ENCODE data around the gene KCNK4.

The KCNK4 gene

GRCh38 chr11:64342869-64343745, 52.0 kb downstream of the KCNK4 start:
- Mint-ChIP-seq H3K4me3 (no peak overlapping the region), H3K27me3 (no peaks in the 10 kb centered on the region), H3K36me3 (ENCODE audit: low read depth) (peaks cover 16% of the 10 kb centered on the region), H3K4me1 (peaks cover 30% of the 10 kb centered on the region), H3K27ac (no peak overlapping the region), H3K9me3 (no peaks in the 10 kb centered on the region)
- no peak for ATAC-seq
- DNase-seq, result no peak

GRCh38 chr11:64343767-64344559, 52.9 kb downstream of the KCNK4 start:
- no peak overlapping the region for H3K4me3 Mint-ChIP-seq
- ATAC-seq, result no peak
- H3K4me1 Mint-ChIP-seq, result peaks cover 25% of the 10 kb centered on the region
- no peak overlapping the region for H3K27ac Mint-ChIP-seq
- H3K27me3 Mint-ChIP-seq, result no peaks in the 10 kb centered on the region
- H3K9me3 Mint-ChIP-seq, result no peaks in the 10 kb centered on the region
- H3K36me3 Mint-ChIP-seq (ENCODE audit: low read depth), result peaks cover 14% of the 10 kb centered on the region
- no peak for DNase-seq

- no peaks in the 10 kb centered on the region for H3K9me3 Mint-ChIP-seq
- H3K4me1 Mint-ChIP-seq, result peaks cover 17% of the 10 kb centered on the region
- peaks cover 14% of the 10 kb centered on the region for H3K36me3 Mint-ChIP-seq (ENCODE audit: low read depth)
- ATAC-seq (no peak), DNase-seq (no peak)
- no peak overlapping the region for H3K27ac Mint-ChIP-seq
- no peaks in the 10 kb centered on the region for H3K27me3 Mint-ChIP-seq
- H3K4me3 Mint-ChIP-seq, result no peak overlapping the region
These were observed 53.7 kb downstream of the KCNK4 start for GRCh38 chr11:64344787-64345186.

GRCh38 chr11:64347193-64347867, 56.2 kb downstream of the KCNK4 start:
- DNase-seq (no peak), ATAC-seq (no peak)
- H3K36me3 Mint-ChIP-seq (ENCODE audit: low read depth), result peaks cover 14% of the 10 kb centered on the region
- H3K27ac Mint-ChIP-seq, result no peak overlapping the region
- H3K4me1 Mint-ChIP-seq, result peaks cover 2% of the 10 kb centered on the region
- H3K4me3 Mint-ChIP-seq, result no peak overlapping the region
- H3K27me3 Mint-ChIP-seq, result no peaks in the 10 kb centered on the region
- H3K9me3 Mint-ChIP-seq, result no peaks in the 10 kb centered on the region

GRCh38 chr11:64348383-64349024, 57.4 kb downstream of the KCNK4 start:
- Mint-ChIP-seq H3K27ac (no peak overlapping the region), H3K9me3 (no peaks in the 10 kb centered on the region), H3K4me3 (no peak overlapping the region), H3K36me3 (ENCODE audit: low read depth) (peaks cover 14% of the 10 kb centered on the region), H3K27me3 (no peaks in the 10 kb centered on the region), H3K4me1 (no peaks in the 10 kb centered on the region)
- ATAC-seq, result no peak
- DNase-seq, result no peak

GRCh38 chr11:64349025-64349387, 57.9 kb downstream of the KCNK4 start:
- DNase-seq, result no peak
- no peaks in the 10 kb centered on the region for H3K4me1 Mint-ChIP-seq
- no peak overlapping the region for H3K27ac Mint-ChIP-seq
- H3K27me3 Mint-ChIP-seq, result no peaks in the 10 kb centered on the region
- no peak for ATAC-seq
- H3K4me3 Mint-ChIP-seq, result no peak overlapping the region
- H3K9me3 Mint-ChIP-seq, result no peaks in the 10 kb centered on the region
- H3K36me3 Mint-ChIP-seq (ENCODE audit: low read depth), result peaks cover 14% of the 10 kb centered on the region

- no peaks in the 10 kb centered on the region for H3K9me3 Mint-ChIP-seq
- peaks cover 14% of the 10 kb centered on the region for H3K36me3 Mint-ChIP-seq (ENCODE audit: low read depth)
- H3K27ac Mint-ChIP-seq, result no peak overlapping the region
- no peaks in the 10 kb centered on the region for H3K27me3 Mint-ChIP-seq
- DNase-seq (no peak), ATAC-seq (no peak)
- no peaks in the 10 kb centered on the region for H3K4me1 Mint-ChIP-seq
- H3K4me3 Mint-ChIP-seq, result no peak overlapping the region
These were observed 58.3 kb downstream of the KCNK4 start for GRCh38 chr11:64349404-64349803.
